B cell (primary cell): Measurements from ENCODE around the gene LRRTM3. TPM values are rescaled to one million over a fixed set of nuclear protein-coding genes. Genes with fewer than 3 reads are reported as not detected.

Experiments
- ATAC-seq: fragments of 200-7000 bp; cut with Tn5 transposase; one replicate; pipeline ENCODE4 v1.10.0; 2021; ENCODE audit warnings: low read depth, mild to moderate bottlenecking, moderate number of reproducible peaks, moderate library complexity
- CTCF ChIA-PET: fragments of 350-600 bp; sonication (Branson Sonifier 250); formaldehyde crosslinking; loops from one replicate; lab custom pipeline; 2021; ENCODE audit warnings: antibody characterized with exemption, inconsistent platforms; lab: Charles Lee
- POLR2A ChIA-PET: fragments of 350-600 bp; sonication (Branson Sonifier 250); formaldehyde crosslinking; loops from one replicate; lab custom pipeline; 2021; ENCODE audit warnings: antibody characterized with exemption; lab: Charles Lee
- DNase-seq: peaks from one replicate; pipeline ENCODE4 v3.0.0; 2013
- H2AFZ ChIP-seq: 2 replicates; pipeline ENCODE4 v1.6.1; 2012; ENCODE audit warnings: mild to moderate bottlenecking, low read depth, low read length; ENCODE audit not compliant: insufficient read depth, poor library complexity, severe bottlenecking
- H3K27ac ChIP-seq, 2 donors: 1 replicate in 1 of 2; 2 replicates in 1 of 2; pipeline ENCODE4 v1.5.1; 2012 to 2013; ENCODE audit warnings: low read length in 2 of 2, mild to moderate bottlenecking in 2 of 2, moderate library complexity in 1 of 2
- H3K27me3 ChIP-seq, 4 experiments: fragments of 200-600 bp in 1 of 4; sonication (generic) in 1 of 4; replicated peaks in 1 of 4; 1 replicate in 2 of 4; 2 replicates in 2 of 4; pipeline versions ENCODE4 v1.6.1 to v1.7.0; 2013 to 2016; ENCODE audit warnings: low read length in 3 of 4, mild to moderate bottlenecking in 2 of 4, mixed read lengths in 1 of 4, moderate library complexity in 1 of 4; ENCODE audit not compliant: insufficient read depth in 4 of 4, control insufficient read depth in 3 of 4; ENCODE audit errors: control extremely low read depth in 1 of 4
- H3K36me3 ChIP-seq, 2 experiments: replicated peaks in 1 of 2; 1 replicate in 1 of 2; 2 replicates in 1 of 2; pipeline versions ENCODE4 v1.6.1 to v1.7.1; 2013; ENCODE audit warnings: low read length in 1 of 2; ENCODE audit not compliant: insufficient read depth in 2 of 2, control insufficient read depth in 1 of 2; ENCODE audit errors: control extremely low read depth in 1 of 2, extremely low read depth in 1 of 2
- H3K4me1 ChIP-seq, 2 donors: fragments of 200-600 bp in 1 of 2; sonication (generic) in 1 of 2; 1 replicate in 1 of 2; 2 replicates in 1 of 2; pipeline versions ENCODE4 v1.5.1 to v1.6.1; 2013 to 2017; ENCODE audit warnings: low read length in 2 of 2; ENCODE audit not compliant: control insufficient read depth in 2 of 2, insufficient read depth in 2 of 2
- H3K4me2 ChIP-seq: replicated peaks from 2 replicates; pipeline ENCODE3; 2012; ENCODE audit warnings: mild to moderate bottlenecking, low read depth, low read length; ENCODE audit not compliant: poor library complexity, severe bottlenecking
- H3K4me3 ChIP-seq, 5 experiments: fragments of 200-600 bp in 1 of 5; sonication (generic) in 1 of 5; 1 replicate in 3 of 5; 2 replicates in 2 of 5; pipeline versions ENCODE4 v1.5.1 to v1.7.0; 2011 to 2016; ENCODE audit warnings: low read length in 4 of 5, mild to moderate bottlenecking in 4 of 5, low read depth in 2 of 5, control low read depth in 1 of 5, moderate library complexity in 1 of 5; ENCODE audit not compliant: insufficient read depth in 1 of 5; ENCODE audit errors: control extremely low read depth in 1 of 5, extremely low read depth in 1 of 5
- H3K79me2 ChIP-seq: fragments of 200-600 bp; sonication (generic); one replicate; pipeline ENCODE4 v1.6.0; 2016; ENCODE audit warnings: low read length; ENCODE audit not compliant: control insufficient read depth, insufficient read depth
- H3K9ac ChIP-seq: fragments of 200-600 bp; sonication (generic); 2 replicates; pipeline ENCODE4 v1.6.1; 2017; ENCODE audit warnings: mild to moderate bottlenecking, low read length, moderate library complexity
- H3K9me3 ChIP-seq, 3 donors: one replicate each; pipeline versions ENCODE4 v1.6.1 to v1.7.1; 2013; ENCODE audit warnings: low read length in 2 of 3; ENCODE audit not compliant: control insufficient read depth in 2 of 3, insufficient read depth in 1 of 3; ENCODE audit errors: control extremely low read depth in 1 of 3
- H4K20me1 ChIP-seq: 2 replicates; pipeline ENCODE4 v1.6.0; 2012; ENCODE audit warnings: mild to moderate bottlenecking, low read length; ENCODE audit not compliant: insufficient read depth, control insufficient read depth, poor library complexity, severe bottlenecking
- H3K27ac Mint-ChIP-seq: one replicate; pipeline ENCODE4 v1.8.0; 2021; ENCODE audit warnings: mixed read lengths
- H3K27me3 Mint-ChIP-seq: one replicate; pipeline ENCODE4 v1.8.0; 2021; ENCODE audit warnings: mixed read lengths
- H3K4me1 Mint-ChIP-seq: one replicate; pipeline ENCODE4 v1.8.0; 2021; ENCODE audit warnings: mixed read lengths
- H3K4me3 Mint-ChIP-seq: one replicate; pipeline ENCODE4 v1.8.0; 2021; ENCODE audit warnings: mixed read lengths
- H3K9me3 Mint-ChIP-seq: one replicate; pipeline ENCODE4 v1.8.0; 2022; ENCODE audit warnings: mixed read lengths; ENCODE audit not compliant: insufficient read depth
- CTCF ChIP-seq: fragments of 200-600 bp; IDR thresholded peaks from one replicate; pipeline ENCODE4 v1.8.0; 2022; ENCODE audit warnings: antibody characterized with exemption, mild to moderate bottlenecking
- EZH2 ChIP-seq: IDR thresholded peaks from 2 replicates; pipeline ENCODE4 v1.6.1; 2012; ENCODE audit warnings: borderline replicate concordance, low read depth, mild to moderate bottlenecking, moderate library complexity, low read length; ENCODE audit not compliant: insufficient read depth, poor library complexity, severe bottlenecking
- WGBS: methylation state at CpG from one replicate; pipeline ENCODE4 v1.1.5; 2013; ENCODE audit warnings: missing lambda C conversion rate; ENCODE audit not compliant: insufficient coverage; 5-methylcytosine and 5-hydroxymethylcytosine counted together
- intact Hi-C: fragments of 100-400 bp; cut with micrococcal nuclease; formaldehyde crosslinking; loops from one replicate; pipeline ENCODE4 v1.10.0; 2022
- polyA plus RNA-seq: library from polyadenylated mRNA; depleted of rRNA; stranded (reverse); fragments of >200 nt; gene quantifications from 2 replicates; pipeline ENCODE4 v1.2.3, GENCODE V29; 2012
- total RNA-seq, 2 donors: library from RNA; stranded (reverse); fragments of 120-200 nt in 1 of 2; gene quantifications; 1 replicate in 1 of 2; 2 replicates in 1 of 2; pipeline versions ENCODE4 v1.2.3 to v1.2.4, GENCODE V29; 2013 to 2022

The LRRTM3 gene
- total and polyA plus RNA-seq, 2 donors (not counting 1 experiment from before 2014, with no cell fraction given) = not detected

- no peaks in the 10 kb centered on the region for H3K36me3 ChIP-seq
- H3K27ac ChIP-seq = no peak overlapping the region
- H2AFZ ChIP-seq = no peak overlapping the region
- no peaks in the 10 kb centered on the region for H3K4me1 ChIP-seq
- H3K27me3 ChIP-seq = no peaks in the 10 kb centered on the region
- peaks cover 0 to 3% (median 0%) of the 10 kb centered on the region in 3 donors for H3K9me3 ChIP-seq
- no peaks in the 10 kb centered on the region for H3K79me2 ChIP-seq
- DNase-seq (no peak), ATAC-seq (no peak)
- TF ChIP-seq EZH2 = no peak
- no peak for TF ChIP-seq CTCF
- POLR2A ChIA-PET = no interaction called here
- 97% methylated on average over 6 of the region's 9 CpGs for WGBS
- no peak overlapping the region for H3K4me3 Mint-ChIP-seq
- H3K4me1 Mint-ChIP-seq = no peaks in the 10 kb centered on the region
- H3K27ac Mint-ChIP-seq = no peak overlapping the region
- intact Hi-C loops = no loop called here
- H4K20me1 ChIP-seq = no peaks in the 10 kb centered on the region
- CTCF ChIA-PET = no interaction called here
- H3K4me3 ChIP-seq = no peak overlapping the region
- no peak overlapping the region for H3K4me2 ChIP-seq
- no peak overlapping the region for H3K9ac ChIP-seq
- no peaks in the 10 kb centered on the region for H3K9me3 Mint-ChIP-seq
- no peaks in the 10 kb centered on the region for H3K27me3 Mint-ChIP-seq
These were observed 108.0 kb downstream of the LRRTM3 start for GRCh38 chr10:67033878-67034277.

GRCh38 chr10:67036808-67037207 lies 111.0 kb downstream of the LRRTM3 start:
- Mint-ChIP-seq H3K27ac (no peak overlapping the region), H3K4me1 (no peaks in the 10 kb centered on the region), H3K27me3 (no peaks in the 10 kb centered on the region), H3K4me3 (no peak overlapping the region), H3K9me3 (no peaks in the 10 kb centered on the region)
- 17% methylated on average over 1 of the region's 2 CpGs for WGBS
- H3K36me3 ChIP-seq = no peaks in the 10 kb centered on the region
- no peaks in the 10 kb centered on the region for H3K79me2 ChIP-seq
- no peaks in the 10 kb centered on the region for H3K4me1 ChIP-seq
- no peak overlapping the region for H3K4me3 ChIP-seq
- TF ChIP-seq EZH2 (no peak), CTCF (no peak)
- ChIA-PET CTCF (no interaction called here), POLR2A (no interaction called here)
- H3K9me3 ChIP-seq = peaks cover 0 to 3% (median 0%) of the 10 kb centered on the region in 3 donors
- H3K9ac ChIP-seq = no peak overlapping the region
- no peaks in the 10 kb centered on the region for H3K27me3 ChIP-seq
- no peak overlapping the region for H2AFZ ChIP-seq
- H3K4me2 ChIP-seq = no peak overlapping the region
- no peaks in the 10 kb centered on the region for H4K20me1 ChIP-seq
- ATAC-seq (no peak), DNase-seq (no peak)
- intact Hi-C loops = no loop called here
- H3K27ac ChIP-seq = no peak overlapping the region
